ENCODE results near the gene ESPNL. TPM values are rescaled to one million over a fixed set of nuclear protein-coding genes. Genes with fewer than 3 reads are reported as not detected.

Gene ESPNL
- total RNA-seq, 2 experiments from 2014 or later, result 0.05 TPM; not detected in 1

Other genes starting within 250 kb of the ESPNL start
- 1 to 10 TPM; 4.9 TPM for gene RAMP1, start 240.7 kb upstream of the ESPNL start, total RNA-seq
- gene UBE2F, start 133.3 kb upstream of the ESPNL start, total RNA-seq, result 10 to 100 TPM; 71.4 to 80.5 TPM
- gene SCLY, start 39.3 kb upstream of the ESPNL start, total RNA-seq, result 10 to 100 TPM; 27.1 to 30.0 TPM
- not detected for gene KLHL30, start 38.3 kb downstream of the ESPNL start, total RNA-seq
- gene ERFE, start 58.6 kb downstream of the ESPNL start, total RNA-seq, result not detected
- 10 to 100 TPM; 59.1 to 63.2 TPM for gene ILKAP, start 103.4 kb downstream of the ESPNL start, total RNA-seq
- gene HES6, start 139.7 kb downstream of the ESPNL start, total RNA-seq, result 1 to 10 TPM; 1.8 to 3.2 TPM
- 10 to 100 TPM; 11.8 to 13.1 TPM for gene PER2, start 188.3 kb downstream of the ESPNL start, total RNA-seq
- gene TRAF3IP1, start 220.2 kb downstream of the ESPNL start, total RNA-seq, result 1 to 10 TPM; 7.9 to 9.2 TPM